Neural progenitor cell (in vitro differentiated cells): ENCODE measurements around the gene SDK1. TPM values are rescaled to one million over a fixed set of nuclear protein-coding genes. Genes with fewer than 3 reads are reported as not detected.

Source experiments
- DNase-seq: peaks from one replicate; pipeline ENCODE4 v3.0.0-alpha.2; 2016; ENCODE audit warnings: low spot score
- H2AFZ ChIP-seq: fragments of 200-600 bp; sonication (generic); replicated peaks from 2 replicates; pipeline ENCODE4 v1.6.1; 2016; ENCODE audit warnings: antibody characterized with exemption
- H3F3A ChIP-seq: fragments of 200-600 bp; sonication (generic); 2 replicates; pipeline ENCODE4 v1.6.1; 2016; ENCODE audit warnings: antibody characterized with exemption, low read depth
- H3K27ac ChIP-seq: fragments of 200-600 bp; sonication (generic); 2 replicates; pipeline ENCODE4 v1.5.1; 2016; ENCODE audit warnings: mild to moderate bottlenecking
- H3K27me3 ChIP-seq: fragments of 200-600 bp; sonication (generic); 2 replicates; pipeline ENCODE4 v1.6.1; 2016; ENCODE audit warnings: mild to moderate bottlenecking, moderate library complexity
- H3K36me3 ChIP-seq: fragments of 200-600 bp; sonication (generic); 2 replicates; pipeline ENCODE4 v1.5.1; 2016
- H3K4me1 ChIP-seq: fragments of 200-600 bp; sonication (generic); 2 replicates; pipeline ENCODE4 v1.6.1; 2016; ENCODE audit warnings: mixed run types
- H3K4me2 ChIP-seq: fragments of 200-600 bp; sonication (generic); 2 replicates; pipeline ENCODE4 v1.6.1; 2016
- H3K4me3 ChIP-seq: fragments of 200-600 bp; sonication (generic); 2 replicates; pipeline ENCODE4 v1.5.1; 2016
- H3K79me2 ChIP-seq: fragments of 200-600 bp; sonication (generic); 2 replicates; pipeline ENCODE4 v1.6.1; 2016; ENCODE audit warnings: low read depth
- H3K9ac ChIP-seq: fragments of 200-600 bp; sonication (generic); 2 replicates; pipeline ENCODE4 v1.6.1; 2016
- H3K9me3 ChIP-seq: fragments of 200-600 bp; sonication (generic); 2 replicates; pipeline ENCODE4 v1.5.1; 2016; ENCODE audit warnings: low read depth
- H4K20me1 ChIP-seq: fragments of 200-600 bp; sonication (generic); 2 replicates; pipeline ENCODE4 v1.6.1; 2016; ENCODE audit warnings: low read depth
- H3K27ac Mint-ChIP-seq: 3 replicates; pipeline ENCODE4 v1.8.0; 2021; ENCODE audit warnings: mixed read lengths
- H3K27me3 Mint-ChIP-seq: 2 replicates; pipeline ENCODE4 v1.8.0; 2022; ENCODE audit warnings: low read depth, mild to moderate bottlenecking, inconsistent platforms, moderate library complexity, mixed read lengths; ENCODE audit not compliant: insufficient read depth
- H3K36me3 Mint-ChIP-seq: 3 replicates; pipeline ENCODE4 v1.8.0; 2021; ENCODE audit warnings: mixed read lengths
- H3K4me1 Mint-ChIP-seq: 3 replicates; pipeline ENCODE4 v1.8.0; 2021; ENCODE audit warnings: mixed read lengths
- H3K4me3 Mint-ChIP-seq: 3 replicates; pipeline ENCODE4 v1.8.0; 2021; ENCODE audit warnings: mild to moderate bottlenecking, moderate library complexity, mixed read lengths
- H3K9me3 Mint-ChIP-seq: 3 replicates; pipeline ENCODE4 v1.8.0; 2020; ENCODE audit warnings: mixed read lengths
- CTCF ChIP-seq: fragments of 200-600 bp; sonication (generic); IDR thresholded peaks from 2 replicates; pipeline ENCODE4 v1.5.1; 2017; ENCODE audit warnings: antibody characterized with exemption, mild to moderate bottlenecking
- EZH2 ChIP-seq: fragments of 200-600 bp; sonication (generic); IDR thresholded peaks from 2 replicates; pipeline ENCODE4 v1.6.1; 2017; ENCODE audit warnings: antibody characterized with exemption, mild to moderate bottlenecking, moderate library complexity
- EZH2phosphoT487 ChIP-seq: fragments of 200-600 bp; sonication (generic); IDR thresholded peaks from 2 replicates; pipeline ENCODE4 v1.6.1; 2017; ENCODE audit warnings: antibody characterized with exemption
- total RNA-seq: library from RNA; depleted of rRNA; stranded (reverse); fragments of >200 nt; gene quantifications from 2 replicates; pipeline ENCODE4 v1.2.3, GENCODE V29; 2015; ENCODE audit warnings: low replicate concordance

The SDK1 gene
- total RNA-seq, 1 donor from 2014 or later = 4.9 TPM

GRCh38 chr7:3271298-3271697 lies 29.8 kb upstream of the SDK1 start:
- Histone ChIP-seq H3K4me1 (no peaks in the 10 kb centered on the region), H3K36me3 (no peaks in the 10 kb centered on the region), H3K27me3 (no peaks in the 10 kb centered on the region), H2AFZ (no peak overlapping the region), H3K9ac (no peak overlapping the region), H3K9me3 (no peaks in the 10 kb centered on the region), H3F3A (peaks cover 3% of the 10 kb centered on the region), H3K4me2 (no peak overlapping the region), H3K27ac (no peak overlapping the region), H4K20me1 (no peaks in the 10 kb centered on the region), H3K4me3 (no peak overlapping the region), H3K79me2 (no peaks in the 10 kb centered on the region)
- no peak overlapping the region for H3K4me3 Mint-ChIP-seq
- no peak for TF ChIP-seq EZH2phosphoT487
- no peak for TF ChIP-seq EZH2
- TF ChIP-seq CTCF = no peak
- no peak overlapping the region for H3K27ac Mint-ChIP-seq
- no peak for DNase-seq
- H3K9me3 Mint-ChIP-seq = no peaks in the 10 kb centered on the region
- no peaks in the 10 kb centered on the region for H3K36me3 Mint-ChIP-seq
- H3K27me3 Mint-ChIP-seq = peaks cover 7% of the 10 kb centered on the region
- H3K4me1 Mint-ChIP-seq = peaks cover 7% of the 10 kb centered on the region

GRCh38 chr7:3272691-3273141 lies 28.3 kb upstream of the SDK1 start:
- Mint-ChIP-seq H3K27ac (no peak overlapping the region), H3K4me3 (no peak overlapping the region), H3K36me3 (no peaks in the 10 kb centered on the region), H3K27me3 (peaks cover 6% of the 10 kb centered on the region), H3K4me1 (peaks cover 7% of the 10 kb centered on the region), H3K9me3 (no peaks in the 10 kb centered on the region)
- H3K4me3 ChIP-seq = no peak overlapping the region
- H3K79me2 ChIP-seq = no peaks in the 10 kb centered on the region
- no peak for DNase-seq
- H3K36me3 ChIP-seq = no peaks in the 10 kb centered on the region
- no peak overlapping the region for H3K4me2 ChIP-seq
- H3K9ac ChIP-seq = no peak overlapping the region
- no peak overlapping the region for H2AFZ ChIP-seq
- H3K27me3 ChIP-seq = no peaks in the 10 kb centered on the region
- no peaks in the 10 kb centered on the region for H3K4me1 ChIP-seq
- H3K9me3 ChIP-seq = no peaks in the 10 kb centered on the region
- H4K20me1 ChIP-seq = no peaks in the 10 kb centered on the region
- no peak overlapping the region for H3K27ac ChIP-seq
- TF ChIP-seq EZH2 (no peak), EZH2phosphoT487 (no peak), CTCF (no peak)
- H3F3A ChIP-seq = no peaks in the 10 kb centered on the region

GRCh38 chr7:3274131-3274530 lies 26.9 kb upstream of the SDK1 start:
- no peak overlapping the region for H3K4me2 ChIP-seq
- peaks cover 2% of the 10 kb centered on the region for H3K9me3 Mint-ChIP-seq
- H3K4me3 ChIP-seq = no peak overlapping the region
- H3K4me3 Mint-ChIP-seq = no peak overlapping the region
- H3K36me3 Mint-ChIP-seq = no peaks in the 10 kb centered on the region
- H3K4me1 Mint-ChIP-seq = peaks cover 10% of the 10 kb centered on the region
- H3K27me3 Mint-ChIP-seq = peaks cover 6% of the 10 kb centered on the region
- no peak for DNase-seq
- H2AFZ ChIP-seq = no peak overlapping the region
- H3K27me3 ChIP-seq = no peaks in the 10 kb centered on the region
- no peaks in the 10 kb centered on the region for H3K4me1 ChIP-seq
- no peaks in the 10 kb centered on the region for H3K9me3 ChIP-seq
- H3K27ac ChIP-seq = no peak overlapping the region
- no peak overlapping the region for H3K27ac Mint-ChIP-seq
- TF ChIP-seq EZH2phosphoT487 = no peak
- no peak for TF ChIP-seq EZH2
- no peak for TF ChIP-seq CTCF
- H3K79me2 ChIP-seq = no peaks in the 10 kb centered on the region
- H3K36me3 ChIP-seq = no peaks in the 10 kb centered on the region
- H3K9ac ChIP-seq = no peak overlapping the region
- no peaks in the 10 kb centered on the region for H4K20me1 ChIP-seq
- H3F3A ChIP-seq = no peaks in the 10 kb centered on the region
